H1 (cell line): ENCODE results near the gene NTN5. TPM values are rescaled to one million over a fixed set of nuclear protein-coding genes. Genes with fewer than 3 reads are reported as not detected.

Source experiments
- HDAC6 ChIP-seq: IDR thresholded peaks from one replicate; pipeline ENCODE4 v1.7.1; 2012; ENCODE audit warnings: low read depth, mild to moderate bottlenecking, inconsistent platforms, low read length, moderate library complexity
- JUN ChIP-seq: IDR thresholded peaks from 2 replicates; pipeline ENCODE4 v1.6.1; 2011; ENCODE audit warnings: low read depth, mild to moderate bottlenecking, improper control_type of control experiment, low read length
- KDM4A ChIP-seq: IDR thresholded peaks from one replicate; pipeline ENCODE4 v1.7.1; 2012; ENCODE audit warnings: low read depth, mild to moderate bottlenecking, moderate library complexity, low read length, inconsistent platforms; ENCODE audit not compliant: severe bottlenecking
- TAF1 ChIP-seq: IDR thresholded peaks from 2 replicates; pipeline ENCODE4 v1.6.1; 2011; ENCODE audit warnings: mild to moderate bottlenecking, low read depth, low read length
- TBP ChIP-seq: IDR thresholded peaks from 2 replicates; pipeline ENCODE4 v1.6.1; 2011; ENCODE audit warnings: low read depth, low read length, improper control_type of control experiment
- polyA plus RNA-seq, 7 experiments: library from polyadenylated mRNA; depleted of rRNA in 3 of 7; stranded (reverse) in 5 of 7; unstranded in 2 of 7; fragments of >200 nt in 5 of 7; fragments of 200-250 nt in 2 of 7; gene quantifications; 1 replicate in 5 of 7; 2 replicates in 1 of 7; 4 replicates in 1 of 7; pipeline versions ENCODE4 v1.2.1 to v1.2.3, GENCODE V29; 2011 to 2013; ENCODE audit warnings: missing spikeins in 2 of 7, mixed read lengths in 2 of 7
- total RNA-seq: library from RNA; stranded (reverse); fragmentation: NEBNext Ultra II Directional; extraction: Animal tissue kit (Norgen Biotek cat#: 25700); gene quantifications from 2 replicates; pipeline ENCODE4 v1.2.1, GENCODE V29; 2021
- TF ChIP-seq, protein P1 (sequence below): IDR thresholded peaks from 2 replicates; pipeline ENCODE4 v1.6.1; 2012; ENCODE audit warnings: inconsistent platforms

The NTN5 gene
- total and polyA plus RNA-seq, 2 of the 8 experiments (the other 6 are each of a cell fraction or from before 2014, with no cell fraction given), result 0.47 to 0.85 TPM

DNA sequence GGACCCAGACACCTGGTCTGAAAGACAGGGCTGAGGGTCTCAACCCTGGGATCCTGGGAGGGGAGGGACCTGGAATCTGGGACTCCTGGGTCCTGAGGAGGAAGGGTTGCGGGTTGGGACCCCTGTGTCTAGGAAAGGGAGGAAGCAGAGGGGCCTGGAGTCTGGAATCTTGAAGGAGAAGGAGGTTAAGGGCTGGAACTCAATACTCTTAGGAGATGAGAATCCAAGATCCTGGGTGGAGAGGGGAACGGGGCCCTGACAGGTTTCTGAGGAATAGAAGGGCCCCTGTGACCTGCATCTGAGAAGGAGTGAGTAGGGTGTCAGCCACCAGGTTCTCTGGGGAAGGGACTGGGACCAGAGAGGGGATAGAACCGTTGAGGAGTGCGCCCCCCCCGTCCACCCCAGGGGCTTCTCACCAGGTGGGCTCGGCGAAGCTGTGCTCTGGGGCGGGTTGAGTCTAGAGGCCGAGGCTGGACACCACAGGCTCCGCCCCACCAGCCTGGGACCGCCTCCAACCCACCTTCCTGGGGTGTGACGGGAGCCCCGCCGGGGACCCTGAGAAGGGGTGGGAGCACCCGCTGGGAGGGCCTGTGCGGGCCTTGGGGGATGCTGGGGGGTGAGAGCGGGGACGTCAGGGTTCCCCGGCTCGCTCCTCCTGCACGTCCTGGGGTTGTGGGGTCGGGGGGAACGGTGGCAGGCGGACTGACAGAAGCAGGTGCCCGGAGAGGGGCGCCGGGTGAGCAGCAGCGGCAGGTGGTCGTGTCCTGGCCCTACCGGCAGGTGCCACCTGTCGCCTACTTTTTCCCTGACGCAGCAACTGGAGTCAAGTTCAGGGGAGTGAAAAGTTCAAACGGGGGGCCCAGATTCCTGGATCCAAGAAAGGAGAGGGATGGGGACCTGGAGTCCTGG, 46.7 kb upstream of the NTN5 start, which contains the start of gene MAMSTR (continued):
- TF ChIP-seq HDAC6 (no peak), TAF1 (no peak), TBP (no peak), JUN (no peak), KDM4A (no peak)
- TF ChIP-seq, protein P1, sequence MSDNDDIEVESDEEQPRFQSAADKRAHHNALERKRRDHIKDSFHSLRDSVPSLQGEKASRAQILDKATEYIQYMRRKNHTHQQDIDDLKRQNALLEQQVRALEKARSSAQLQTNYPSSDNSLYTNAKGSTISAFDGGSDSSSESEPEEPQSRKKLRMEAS, result no peak
- TF ChIP-seq, all 59 proteins: peak for 0
